DMS79 (cell line): Measurements from ENCODE around the gene MYO9A.
A peak's percentile ranks its signal among the peaks of the same experiment; 100 is the strongest.
"Not testable (repeated sequence)": the region's sequence is repeated elsewhere in the genome, so short reads cannot be mapped to it uniquely, and the experiment has no call there.

Experiments
- DNase-seq: peaks from one replicate; lab custom pipeline; 2025; lab: John Stamatoyannopoulos, UW

MYO9A gene

DNA sequence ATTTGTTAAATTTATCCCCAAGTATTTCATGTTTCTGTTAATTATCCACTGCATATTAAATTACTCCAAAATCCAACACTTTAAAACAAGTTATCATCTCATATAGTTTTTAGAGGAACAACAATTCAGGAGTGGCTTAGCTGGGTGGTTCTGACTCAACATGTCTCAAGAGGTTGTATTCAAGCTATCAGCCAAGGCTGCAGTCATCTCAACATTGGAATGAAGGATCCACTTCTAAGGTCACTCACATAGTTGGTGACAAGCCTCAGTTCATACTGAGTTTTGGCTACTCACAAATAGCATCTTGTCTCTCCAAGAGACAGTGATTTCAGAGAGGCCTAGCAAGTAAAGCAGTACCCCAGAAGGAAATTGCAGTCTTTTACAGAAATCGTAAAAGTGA lies 172.9 kb downstream of the MYO9A start:
- DNase-seq, result no peak

GRCh38 chr15:71943806-71944205 lies 174.1 kb downstream of the MYO9A start:
- DNase-seq, result no peak

DNA sequence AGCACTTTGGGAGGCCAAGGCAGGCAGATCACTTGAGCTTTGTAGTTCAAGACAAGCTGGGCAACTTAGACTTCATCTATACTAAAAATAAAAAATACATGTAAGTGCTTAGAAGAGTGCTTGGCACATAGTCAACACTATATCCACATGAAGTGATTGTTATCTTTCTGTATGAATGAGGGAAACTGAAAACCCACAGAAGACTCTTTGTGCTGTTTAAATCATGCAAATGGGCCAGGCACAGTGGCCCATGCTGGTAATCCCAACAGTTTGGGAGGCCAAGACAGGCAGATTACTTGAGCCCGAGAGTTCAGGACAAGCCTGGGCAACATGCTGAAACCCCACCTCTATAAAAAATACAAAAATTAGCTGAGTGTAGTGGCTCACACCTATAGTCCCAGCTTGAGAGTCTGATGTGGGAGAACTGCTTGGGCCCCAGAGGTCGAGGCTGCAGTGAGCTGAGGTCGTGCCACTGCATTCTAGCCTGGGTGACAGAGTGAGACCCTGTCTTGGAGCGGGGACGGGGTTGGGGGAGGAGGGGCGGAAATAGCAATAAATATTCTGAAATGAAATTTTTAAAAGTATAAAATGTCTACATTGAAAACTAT lies 177.9 kb downstream of the MYO9A start:
- no peak for DNase-seq

GRCh38 chr15:71937650-71938311 lies 180.2 kb downstream of the MYO9A start:
- no peak for DNase-seq

- no peak for DNase-seq
Observed at GRCh38 chr15:71934446-71934845, 183.5 kb downstream of the MYO9A start.

DNA sequence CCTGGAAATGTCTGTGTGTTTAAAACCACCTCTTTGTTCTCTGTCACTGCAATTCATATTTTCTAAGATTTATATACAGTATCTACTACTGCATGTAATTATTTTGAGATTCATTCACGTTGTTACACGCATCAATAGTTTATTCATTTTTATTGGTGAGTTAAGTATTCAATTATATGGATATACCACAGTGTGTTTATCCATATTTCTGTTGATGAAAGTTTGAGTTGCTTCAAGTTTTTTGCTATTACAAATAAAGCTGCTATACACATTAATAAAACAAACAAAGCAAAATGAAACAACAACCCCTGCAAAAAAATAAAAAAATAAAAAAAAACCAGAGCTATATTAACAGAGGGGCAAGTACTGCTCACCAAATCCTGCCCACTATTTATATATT lies 185.3 kb downstream of the MYO9A start:
- DNase-seq, result no peak

- no peak for DNase-seq
Observed at GRCh38 chr15:71931261-71931660, 186.7 kb downstream of the MYO9A start.

- DNase-seq, result no peak
Observed at GRCh38 chr15:71925145-71925544, 192.8 kb downstream of the MYO9A start.

DNA sequence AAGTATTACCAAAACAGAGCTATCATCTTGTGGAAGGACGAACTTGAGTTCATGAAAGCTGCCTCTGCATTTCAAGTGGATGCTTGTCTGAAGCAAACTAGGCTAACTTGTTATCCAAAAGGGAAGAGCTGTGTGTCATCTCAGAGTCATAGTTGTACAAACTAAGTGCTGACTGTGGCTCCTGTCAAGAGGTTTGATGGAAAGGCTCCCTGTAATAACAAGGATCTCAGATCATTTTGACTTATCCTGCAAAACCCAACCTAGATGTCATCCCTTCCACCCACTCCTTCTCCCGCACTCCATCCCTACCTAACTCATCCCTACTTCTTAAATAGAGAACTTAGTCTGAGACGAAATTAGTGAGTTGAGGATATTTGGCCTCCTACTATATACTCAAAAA lies 196.8 kb downstream of the MYO9A start:
- no peak for DNase-seq

GRCh38 chr15:71920573-71920972 lies 197.4 kb downstream of the MYO9A start:
- no peak for DNase-seq

GRCh38 chr15:71916834-71917233 lies 201.1 kb downstream of the MYO9A start:
- no peak for DNase-seq

- DNase-seq, result no peak
Observed at GRCh38 chr15:71914092-71914491, 203.9 kb downstream of the MYO9A start.

GRCh38 chr15:71899674-71900073 lies 218.3 kb downstream of the MYO9A start:
- peak; percentile 4 for DNase-seq

- no peak for DNase-seq
Observed at GRCh38 chr15:71893691-71894090, 224.3 kb downstream of the MYO9A start.

DNA sequence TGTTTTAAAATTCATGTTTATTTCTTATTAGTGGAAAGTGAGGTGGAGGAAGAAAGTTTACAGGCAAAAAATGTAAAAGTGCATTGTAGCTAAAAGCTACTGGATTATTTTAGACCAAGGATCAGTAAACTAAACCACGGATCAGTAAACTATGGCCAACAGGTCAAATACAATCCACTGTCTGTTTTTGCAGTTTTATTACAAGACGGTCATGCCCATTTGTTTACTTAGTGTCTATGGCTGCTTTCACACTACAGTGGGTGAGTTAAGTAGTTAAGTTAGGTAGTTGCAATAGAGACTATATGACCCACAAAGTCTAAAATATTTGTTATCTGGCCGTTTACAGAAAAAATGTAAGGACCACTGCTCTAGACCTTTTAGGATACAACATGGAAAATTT lies 225.6 kb downstream of the MYO9A start:
- no peak for DNase-seq

DNA sequence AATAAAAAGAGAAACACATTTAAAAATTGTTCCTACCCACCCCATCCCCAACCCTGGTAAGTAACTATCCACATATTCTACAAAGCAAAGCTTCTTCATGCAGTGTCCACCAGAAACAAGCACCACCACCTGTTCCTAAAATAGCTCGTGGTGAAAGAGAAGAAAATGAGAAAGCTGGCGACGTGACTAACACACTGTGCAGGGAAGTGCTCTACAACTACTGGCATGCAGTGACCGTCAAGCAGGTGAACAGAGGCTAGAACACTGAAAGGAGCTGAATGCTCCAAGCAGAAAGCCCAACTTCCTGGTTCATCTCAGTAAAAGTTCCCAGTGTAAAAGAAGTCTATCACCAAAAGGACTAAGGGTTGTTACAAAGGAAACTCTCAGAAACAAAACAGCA lies 226.9 kb downstream of the MYO9A start:
- no peak for DNase-seq

DNA sequence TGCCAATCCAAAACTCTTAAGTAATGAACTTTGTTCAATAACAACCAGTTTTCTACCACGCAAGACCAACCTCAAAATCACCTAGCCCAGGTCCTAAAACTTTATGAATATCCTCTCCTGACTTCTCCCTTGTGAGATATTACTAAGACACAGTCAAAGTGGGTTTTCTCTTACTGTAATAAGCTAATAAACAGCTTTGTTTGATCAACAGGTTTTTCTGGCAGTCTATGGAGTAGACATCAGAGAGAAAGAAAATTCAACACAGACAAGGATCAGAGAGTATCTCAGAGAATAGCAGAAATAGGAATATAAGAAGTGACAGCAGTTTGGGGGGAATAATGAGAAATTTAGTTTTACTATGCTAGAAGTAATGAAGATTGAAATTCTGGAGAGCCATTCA lies 228.0 kb downstream of the MYO9A start:
- DNase-seq, result no peak

DNA sequence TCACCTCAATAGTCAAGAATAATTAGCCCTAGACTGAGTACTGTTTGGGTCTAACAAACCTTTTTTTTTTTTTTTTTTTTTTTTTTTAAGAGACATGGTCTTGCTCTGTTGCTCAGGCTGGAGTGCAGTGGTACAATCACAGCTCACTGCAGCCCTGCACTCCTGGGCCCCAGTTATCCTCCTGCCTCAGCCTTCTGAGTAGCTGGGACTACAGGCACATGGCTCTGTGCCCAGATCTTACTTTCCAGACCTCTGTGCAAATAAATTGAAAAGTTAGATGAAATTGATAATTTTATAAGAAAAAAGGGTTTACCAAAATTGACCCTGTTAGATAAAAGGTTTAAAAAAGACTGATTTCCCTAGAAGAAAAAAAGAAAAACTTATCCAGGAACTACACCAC lies 228.6 kb downstream of the MYO9A start:
- no peak for DNase-seq

DNA sequence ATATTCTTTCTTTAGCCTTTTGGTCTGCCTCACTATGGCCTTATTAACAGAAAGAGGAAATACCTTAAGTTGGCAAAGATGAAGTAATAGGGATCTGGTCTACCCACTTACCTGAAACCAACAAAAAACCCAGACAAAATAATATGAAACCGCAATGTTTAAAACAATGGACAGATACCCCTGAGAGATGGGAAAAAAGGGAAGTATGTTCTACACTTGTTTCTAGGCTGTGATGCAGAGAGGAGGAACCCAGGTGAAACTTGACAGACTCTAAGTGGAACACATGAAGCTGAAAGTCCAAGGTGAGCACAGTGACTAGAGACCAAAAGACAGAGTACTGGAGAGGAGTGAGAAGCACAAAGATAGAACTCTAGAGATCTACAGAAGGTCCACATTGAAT lies 229.2 kb downstream of the MYO9A start:
- DNase-seq, result no peak

- no peak for DNase-seq
Observed at GRCh38 chr15:71885390-71885789, 232.6 kb downstream of the MYO9A start.

- no peak for DNase-seq
Observed at GRCh38 chr15:71883447-71883846, 234.5 kb downstream of the MYO9A start.

- no peak for DNase-seq
Observed at GRCh38 chr15:71880276-71880675, 237.7 kb downstream of the MYO9A start.

DNA sequence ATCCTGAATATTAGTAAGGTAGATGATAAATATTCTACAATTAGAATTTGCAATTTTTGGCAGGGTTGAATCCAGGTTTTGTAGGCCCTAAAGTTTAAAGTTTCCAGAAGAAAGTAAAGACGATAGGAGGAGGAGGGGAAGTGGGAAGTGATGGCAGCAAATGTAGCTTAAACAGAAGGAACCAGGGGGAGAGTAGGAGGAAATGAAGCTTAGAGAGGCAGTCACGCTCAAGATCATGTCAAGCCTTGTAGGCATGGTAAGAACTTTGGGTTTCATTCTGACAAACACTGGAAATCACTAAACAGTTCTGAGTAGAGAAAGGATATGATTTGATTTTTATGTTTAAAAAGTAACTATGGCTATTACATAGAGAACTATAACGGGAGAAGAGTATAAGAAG lies 243.7 kb downstream of the MYO9A start:
- DNase-seq, result no peak

GRCh38 chr15:71858232-71858631 lies 259.7 kb downstream of the MYO9A start:
- DNase-seq, result not testable (repeated sequence)
